ENCODE data around the gene AGAP5. TPM values are rescaled to one million over a fixed set of nuclear protein-coding genes. Genes with fewer than 3 reads are reported as not detected.
A peak's percentile ranks its signal among the peaks of the same experiment; 100 is the strongest.

Gene AGAP5
- total and polyA plus RNA-seq, 5 donors, result 2.8 to 4.6 (median 3.5) TPM

DNA sequence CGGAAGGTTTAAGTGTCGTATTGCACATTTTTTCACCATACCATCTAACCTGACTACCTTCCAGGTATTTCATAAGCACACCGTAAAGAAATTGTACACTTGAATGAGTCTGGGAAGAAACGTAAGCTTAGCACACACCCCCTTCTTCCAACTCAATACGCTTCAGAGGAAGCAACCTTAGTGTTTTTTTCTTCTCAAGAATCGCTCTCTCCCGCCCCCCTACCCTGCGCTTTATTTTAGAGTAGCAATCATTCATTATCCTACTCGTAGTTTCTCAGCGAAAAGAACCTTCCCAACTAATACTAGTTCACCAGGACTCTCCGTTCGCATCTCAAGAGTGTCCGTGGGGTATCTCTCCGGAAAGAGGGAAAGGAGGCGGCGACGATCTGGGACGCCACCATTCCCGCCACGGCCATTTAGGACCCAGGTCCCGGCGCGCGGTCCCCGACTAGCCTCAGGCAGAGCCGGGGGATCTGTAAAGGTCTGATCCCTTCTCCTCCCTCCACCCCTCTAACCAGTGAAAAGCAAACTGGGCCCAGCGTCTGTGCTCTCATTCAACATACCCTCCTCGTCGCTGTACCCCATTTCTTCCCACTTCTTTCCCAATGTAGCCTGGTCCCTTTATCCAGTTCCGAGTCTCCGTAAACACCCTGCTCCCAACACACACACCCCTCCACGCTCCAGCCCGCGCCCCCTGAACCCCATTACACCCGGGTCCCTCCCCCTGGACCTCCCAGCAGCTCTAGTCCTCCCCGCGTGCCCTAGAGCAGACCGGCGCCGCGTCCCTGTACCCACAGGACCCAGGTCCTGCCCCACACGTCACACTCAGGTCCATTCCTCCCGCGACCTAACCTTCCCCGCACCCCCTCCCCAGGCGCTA lies 72.7 kb downstream of the AGAP5 start:
- ATAC-seq (peak; percentile 45 to 85), DNase-seq (peak in 2 of 3 donors; percentile 58 to 63)
- Histone ChIP-seq H3K4me1 (ENCODE audit: control insufficient read depth, insufficient read depth, low read length) (no peaks in the 10 kb centered on the region), H3K4me3 (ENCODE audit: low read length) (peak overlapping the region; percentile 63), H3K27me3 (ENCODE audit: control insufficient read depth, insufficient read depth) (no peaks in the 10 kb centered on the region), H3K9me3 (ENCODE audit: control insufficient read depth, low read length) (no peaks in the 10 kb centered on the region), H3K27ac (ENCODE audit: low read length) (peak overlapping the region; percentile 37)
- intact Hi-C loops (cut with DNase I), result no loop called here
- 1% methylated on average over 45 of the region's 46 CpGs for WGBS

Other genes with a start within 250 kb of the AGAP5 start
- 10 to 100 TPM; 50.3 to 61.3 (median 57.1) TPM for gene PPP3CB, start 202.1 kb downstream of the AGAP5 start, total RNA-seq
- gene PPP3CB, start 202.1 kb downstream of the AGAP5 start, polyA plus RNA-seq, result 34.5 TPM
- gene USP54, start 106.8 kb downstream of the AGAP5 start, total RNA-seq, result 10 to 100 TPM; 23.5 to 65.6 (median 24.0) TPM
- 7.5 TPM for gene USP54, start 106.8 kb downstream of the AGAP5 start, polyA plus RNA-seq
- gene MYOZ1, start 56.6 kb downstream of the AGAP5 start, total RNA-seq, result 100 to 1,000 TPM in 1 of 4 donors, 10 to 100 TPM in 3; 19.5 to 101 (median 52.3) TPM
- gene MYOZ1, start 56.6 kb downstream of the AGAP5 start, polyA plus RNA-seq, result 72.6 TPM
- gene SYNPO2L, start 42.1 kb downstream of the AGAP5 start, total RNA-seq, result 100 to 1,000 TPM; 140 to 313 (median 206) TPM
- gene SYNPO2L, start 42.1 kb downstream of the AGAP5 start, polyA plus RNA-seq, result 191 TPM
- gene SEC24C, start 46.3 kb upstream of the AGAP5 start, total RNA-seq, result 10 to 100 TPM; 43.7 to 50.9 (median 46.2) TPM
- 30.6 TPM for gene SEC24C, start 46.3 kb upstream of the AGAP5 start, polyA plus RNA-seq
- gene CHCHD1, start 83.9 kb upstream of the AGAP5 start, total RNA-seq, result 10 to 100 TPM; 20.6 to 28.1 (median 23.2) TPM
- 76.8 TPM for gene CHCHD1, start 83.9 kb upstream of the AGAP5 start, polyA plus RNA-seq
- 10 to 100 TPM; 53.3 to 67.3 (median 62.9) TPM for gene ZSWIM8, start 87.5 kb upstream of the AGAP5 start, total RNA-seq
- gene ZSWIM8, start 87.5 kb upstream of the AGAP5 start, polyA plus RNA-seq, result 61.2 TPM
- gene NDST2, start 113.5 kb upstream of the AGAP5 start, total RNA-seq, result 10 to 100 TPM; 13.8 to 17.5 (median 15.5) TPM
- 9.6 TPM for gene NDST2, start 113.5 kb upstream of the AGAP5 start, polyA plus RNA-seq
- 10 to 100 TPM; 10.0 to 18.2 (median 13.7) TPM for gene CAMK2G, start 176.4 kb upstream of the AGAP5 start, total RNA-seq
- gene CAMK2G, start 176.4 kb upstream of the AGAP5 start, polyA plus RNA-seq, result 7.3 TPM
- gene PLAU, start 213.0 kb upstream of the AGAP5 start, total RNA-seq, result 1 to 10 TPM; 4.8 to 7.1 (median 5.6) TPM
- gene PLAU, start 213.0 kb upstream of the AGAP5 start, polyA plus RNA-seq, result 7.0 TPM